Measurements from ENCODE around the gene ITPR3.
A peak's percentile ranks its signal among the peaks of the same experiment; 100 is the strongest.

ITPR3 gene

DNA sequence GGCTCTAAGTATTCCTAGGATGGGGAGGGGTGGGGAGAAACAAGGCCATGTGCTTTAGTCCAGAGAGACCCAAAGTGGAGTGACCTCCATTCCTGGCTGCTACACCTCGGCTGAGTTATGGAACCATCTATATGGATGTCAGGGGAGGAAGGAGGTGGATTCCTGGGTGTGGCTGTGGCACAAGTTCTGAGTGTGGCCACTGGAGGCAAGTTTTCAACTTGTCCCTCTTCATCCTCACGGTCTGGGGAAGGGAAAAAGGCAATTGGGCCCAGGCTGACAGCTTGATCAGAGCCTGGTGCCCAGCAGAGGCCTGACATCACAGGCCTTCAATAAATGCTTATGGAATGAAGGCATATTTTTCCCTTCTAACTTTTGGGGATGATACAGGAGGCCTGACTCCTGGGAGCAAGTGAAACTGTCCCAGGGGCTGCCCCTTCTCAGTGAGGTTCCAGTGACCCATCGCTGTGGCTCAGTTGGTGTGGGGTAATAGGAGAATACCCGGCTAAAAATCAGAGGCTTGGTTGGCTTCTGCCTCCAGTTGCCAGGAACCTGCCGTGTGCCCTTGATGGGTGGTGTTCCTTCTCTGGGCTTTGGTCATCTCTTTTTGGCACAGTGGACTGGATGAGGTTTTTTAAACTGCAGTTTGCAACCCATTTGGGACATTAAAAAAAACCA, 1.8 kb upstream of the ITPR3 start:
- no peak overlapping the region for H3K27ac ChIP-seq
- TF ChIP-seq, protein P1, sequence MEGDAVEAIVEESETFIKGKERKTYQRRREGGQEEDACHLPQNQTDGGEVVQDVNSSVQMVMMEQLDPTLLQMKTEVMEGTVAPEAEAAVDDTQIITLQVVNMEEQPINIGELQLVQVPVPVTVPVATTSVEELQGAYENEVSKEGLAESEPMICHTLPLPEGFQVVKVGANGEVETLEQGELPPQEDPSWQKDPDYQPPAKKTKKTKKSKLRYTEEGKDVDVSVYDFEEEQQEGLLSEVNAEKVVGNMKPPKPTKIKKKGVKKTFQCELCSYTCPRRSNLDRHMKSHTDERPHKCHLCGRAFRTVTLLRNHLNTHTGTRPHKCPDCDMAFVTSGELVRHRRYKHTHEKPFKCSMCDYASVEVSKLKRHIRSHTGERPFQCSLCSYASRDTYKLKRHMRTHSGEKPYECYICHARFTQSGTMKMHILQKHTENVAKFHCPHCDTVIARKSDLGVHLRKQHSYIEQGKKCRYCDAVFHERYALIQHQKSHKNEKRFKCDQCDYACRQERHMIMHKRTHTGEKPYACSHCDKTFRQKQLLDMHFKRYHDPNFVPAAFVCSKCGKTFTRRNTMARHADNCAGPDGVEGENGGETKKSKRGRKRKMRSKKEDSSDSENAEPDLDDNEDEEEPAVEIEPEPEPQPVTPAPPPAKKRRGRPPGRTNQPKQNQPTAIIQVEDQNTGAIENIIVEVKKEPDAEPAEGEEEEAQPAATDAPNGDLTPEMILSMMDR (IDR thresholded peaks at IDR 0.05; ENCODE audit: low read depth, low read length, missing control alignments) = peak; percentile 21
- H3K27me3 ChIP-seq (replicated peaks) = no peaks in the 10 kb centered on the region
- H3K36me3 ChIP-seq (replicated peaks) = no peaks in the 10 kb centered on the region
- in situ Hi-C loops (cut with HindIII; ENCODE audit: low pct_ligation_motif_present, low sequenced_read_pairs) = no loop called here
- no peak overlapping the region for H3K4me3 ChIP-seq (ENCODE audit: low read depth, low read length)
- no peak for DNase-seq

DNA sequence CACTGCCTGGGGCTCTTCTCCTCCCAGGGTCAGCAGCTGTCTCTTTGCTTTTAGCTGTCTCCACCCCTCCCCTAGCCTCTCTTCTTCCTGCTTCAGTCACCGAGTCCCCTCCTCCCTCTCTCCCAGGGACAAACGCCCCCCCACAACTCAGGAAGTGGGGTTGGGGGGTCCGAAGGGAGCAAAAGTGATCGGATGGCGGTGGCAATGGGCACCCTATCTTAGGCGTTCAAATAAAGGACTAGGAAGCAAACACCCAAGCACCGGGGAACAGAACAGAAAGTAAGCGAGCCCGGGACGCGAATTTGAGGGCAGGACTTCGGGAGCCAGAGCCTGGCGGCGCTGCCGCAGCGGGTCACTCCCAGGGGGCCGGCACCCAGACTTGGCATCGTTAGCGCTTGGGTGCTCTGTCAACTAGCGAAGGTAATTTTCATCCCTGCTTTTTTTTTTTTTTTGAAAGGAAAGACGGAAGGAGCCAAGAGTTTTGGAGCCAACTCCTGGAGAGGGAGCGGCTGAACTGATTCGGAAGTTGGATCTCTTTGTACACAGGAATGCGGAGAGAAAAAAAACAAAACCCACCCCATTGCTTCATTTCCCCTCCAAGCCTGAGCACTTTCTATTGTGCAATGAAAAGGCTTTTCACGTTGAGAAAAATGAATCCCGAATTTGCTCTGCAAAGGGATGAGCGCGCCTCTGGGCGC, 815 bp upstream of the ITPR3 start:
- H3K27ac ChIP-seq = no peak overlapping the region
- no peaks in the 10 kb centered on the region for H3K27me3 ChIP-seq (replicated peaks)
- no peaks in the 10 kb centered on the region for H3K36me3 ChIP-seq (replicated peaks)
- TF ChIP-seq, protein P1 (IDR thresholded peaks at IDR 0.05; ENCODE audit: low read depth, low read length, missing control alignments) = peak; percentile 8
- H3K4me3 ChIP-seq (ENCODE audit: low read depth, low read length) = peak overlapping the region; percentile 63
- in situ Hi-C loops (cut with HindIII; ENCODE audit: low pct_ligation_motif_present, low sequenced_read_pairs) = no loop called here
- no peak for DNase-seq

DNA sequence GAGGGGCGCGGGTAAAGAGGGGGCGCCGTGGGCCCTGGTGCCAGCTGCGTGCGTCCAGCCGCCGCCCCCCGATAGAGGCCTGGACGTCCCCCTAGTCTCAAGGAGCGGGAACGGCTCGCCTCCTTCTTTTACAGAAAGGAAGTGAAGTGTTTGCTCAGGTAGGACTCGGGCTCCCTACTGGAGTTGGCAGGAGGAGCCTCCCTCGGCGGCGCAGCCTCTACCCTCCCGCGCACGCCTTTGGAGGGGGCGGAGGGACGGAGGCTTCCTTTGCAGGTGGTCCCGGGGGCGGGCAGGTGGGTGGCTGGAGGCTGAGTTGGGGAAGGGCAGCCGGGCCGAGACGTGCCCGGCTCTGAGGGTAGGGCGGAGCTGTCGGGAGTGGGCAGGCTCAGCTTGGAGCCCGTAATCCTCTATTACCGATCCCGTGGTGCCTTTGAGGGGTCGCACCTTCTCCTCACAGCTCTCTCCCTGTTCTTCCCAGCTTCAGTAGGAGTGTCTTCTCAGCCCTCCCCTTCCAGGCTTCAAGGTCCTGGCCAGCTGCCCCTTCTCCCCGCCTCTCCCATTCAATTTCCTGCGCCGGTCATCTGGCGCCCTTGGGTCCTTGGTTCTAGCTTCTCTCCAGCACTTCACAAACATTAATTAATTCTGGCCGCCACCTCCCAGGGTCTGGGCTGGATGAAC, 728 bp downstream of the ITPR3 start:
- in situ Hi-C loops (cut with HindIII; ENCODE audit: low pct_ligation_motif_present, low sequenced_read_pairs) = no loop called here
- no peak for DNase-seq
- TF ChIP-seq, protein P1 (IDR thresholded peaks at IDR 0.05; ENCODE audit: low read depth, low read length, missing control alignments) = no peak
- Histone ChIP-seq H3K27ac (no peak overlapping the region), H3K4me3 (ENCODE audit: low read depth, low read length) (peak overlapping the region; percentile 63), H3K27me3 (replicated peaks) (no peaks in the 10 kb centered on the region), H3K36me3 (replicated peaks) (no peaks in the 10 kb centered on the region)

DNA sequence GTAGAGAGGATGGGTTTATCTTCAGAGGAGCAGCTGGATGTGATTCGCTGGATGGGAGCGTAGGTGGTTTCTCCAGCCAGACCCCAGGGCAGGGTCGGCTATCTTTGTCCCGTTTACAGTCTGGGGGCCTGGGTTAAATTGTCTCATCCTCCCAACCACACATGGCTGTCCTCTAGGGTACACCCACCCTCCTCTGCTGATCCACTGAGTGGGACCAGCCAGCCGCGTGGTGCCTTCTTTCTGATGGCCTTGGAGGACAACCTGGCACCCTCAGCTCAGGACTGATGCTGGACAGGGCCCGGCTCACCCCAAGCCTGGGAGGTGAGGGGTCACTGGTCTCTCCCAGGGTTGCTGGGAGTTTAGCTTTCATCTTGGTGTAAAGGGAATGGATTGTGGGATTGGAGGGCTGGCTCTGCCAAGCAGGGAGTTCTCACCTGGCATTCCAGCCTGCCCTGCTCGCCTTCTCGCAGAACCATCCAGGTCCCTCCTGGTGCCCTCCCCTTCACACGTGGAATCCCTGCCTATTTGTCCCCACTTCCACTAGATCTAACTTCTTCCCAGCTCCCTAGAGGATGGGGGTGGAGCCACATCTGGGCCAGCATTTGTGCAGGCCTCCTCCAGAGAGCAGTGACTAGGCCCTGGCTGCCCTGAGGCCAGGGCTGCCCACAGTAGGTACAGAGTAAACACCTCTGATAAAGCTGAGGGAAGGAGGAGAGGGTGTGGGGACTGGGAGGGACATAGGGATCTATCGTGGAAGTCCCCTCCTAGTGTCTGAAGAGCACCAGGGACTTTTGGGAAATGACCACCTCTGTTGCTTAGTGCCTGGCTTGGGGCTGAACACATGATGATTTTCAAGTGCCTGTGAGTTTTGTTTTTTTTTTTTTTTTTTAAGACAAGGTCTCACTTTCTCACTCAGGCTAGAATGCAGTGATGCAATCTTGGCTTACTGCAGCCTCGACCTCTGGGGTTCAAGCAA, 1.6 kb downstream of the ITPR3 start:
- H3K27ac ChIP-seq = no peak overlapping the region

DNA sequence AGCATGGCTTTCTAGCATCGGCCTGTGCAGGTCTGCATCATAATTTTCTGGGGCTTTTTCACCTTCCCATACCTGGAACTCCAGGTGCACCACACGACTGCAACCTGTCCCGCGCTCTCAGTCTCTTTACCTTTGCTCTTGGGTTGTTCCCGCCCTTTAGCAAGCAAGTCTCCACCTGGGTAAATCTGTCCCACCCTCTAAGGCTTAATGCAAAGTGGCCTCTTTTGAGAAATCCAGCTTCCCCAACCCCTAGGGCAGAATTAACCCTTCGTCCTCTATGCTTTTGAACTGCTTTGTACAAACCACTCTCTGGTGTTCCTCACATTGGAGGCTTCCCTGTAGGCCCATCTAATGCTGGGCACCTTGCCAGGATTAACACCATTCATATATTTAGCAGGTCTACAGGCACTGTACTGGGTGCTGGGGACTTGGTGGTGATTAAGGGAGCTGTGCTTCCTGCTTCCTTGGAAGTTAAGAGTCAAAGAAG, 2.8 kb downstream of the ITPR3 start:
- no peaks in the 10 kb centered on the region for H3K27me3 ChIP-seq (replicated peaks)
- TF ChIP-seq, protein P1 (IDR thresholded peaks at IDR 0.05; ENCODE audit: low read depth, low read length, missing control alignments) = no peak
- in situ Hi-C loops (cut with HindIII; ENCODE audit: low pct_ligation_motif_present, low sequenced_read_pairs) = no loop called here
- H3K36me3 ChIP-seq (replicated peaks) = no peaks in the 10 kb centered on the region
- no peak overlapping the region for H3K4me3 ChIP-seq (ENCODE audit: low read depth, low read length)
- no peak for DNase-seq
- no peak overlapping the region for H3K27ac ChIP-seq

More for the DNA sequence above, 1.6 kb downstream of the ITPR3 start:
- no peak for DNase-seq
- Histone ChIP-seq H3K36me3 (replicated peaks) (no peaks in the 10 kb centered on the region), H3K4me3 (ENCODE audit: low read depth, low read length) (peak overlapping the region; percentile 63), H3K27me3 (replicated peaks) (no peaks in the 10 kb centered on the region)
- TF ChIP-seq, protein P1 (IDR thresholded peaks at IDR 0.05; ENCODE audit: low read depth, low read length, missing control alignments) = no peak
- in situ Hi-C loops (cut with HindIII; ENCODE audit: low pct_ligation_motif_present, low sequenced_read_pairs) = no loop called here

All from brain microvascular endothelial cell (primary cell).